SK-N-SH (cell line): ENCODE measurements around the gene KLHL35. TPM values are rescaled to one million over a fixed set of nuclear protein-coding genes. Genes with fewer than 3 reads are reported as not detected.
"Not testable (repeated sequence)": the region's sequence is repeated elsewhere in the genome, so short reads cannot be mapped to it uniquely, and the experiment has no call there.

Experiments
- CTCF ChIA-PET: fragments of 300-600, 350-600 bp; formaldehyde crosslinking; extraction: SDS; loops from one replicate; lab custom pipeline; 2021; lab: Yijun Ruan, JAX
- POLR2A ChIA-PET: fragments of 350-600 bp; sonication (Branson Sonifier 250); formaldehyde crosslinking; extraction: SDS; loops from one replicate; lab custom pipeline; 2020; ENCODE audit warnings: antibody characterized with exemption, inconsistent platforms; lab: Yijun Ruan, JAX
- DNase-seq: peaks from one replicate; pipeline ENCODE4 v3.0.0; 2012
- H2AFZ ChIP-seq: fragments of 200-600 bp; sonication (generic); 2 replicates; pipeline ENCODE4 v1.8.1; 2016; ENCODE audit warnings: antibody characterized with exemption, mild to moderate bottlenecking, low read depth
- H3F3A ChIP-seq: fragments of 200-600 bp; sonication (generic); replicated peaks from 2 replicates; pipeline ENCODE3; 2016; ENCODE audit warnings: antibody characterized with exemption, mild to moderate bottlenecking; ENCODE audit not compliant: insufficient read depth
- H3K27ac ChIP-seq, 2 experiments: fragments of 200-500 bp in 1 of 2; fragments of 200-600 bp in 1 of 2; sonication (Bioruptor generic) in 1 of 2; sonication (generic), shearing (Covaris generic) in 1 of 2; 2 replicates each; pipeline versions ENCODE4 v1.5.1 to v1.6.1; 2014 to 2016; ENCODE audit warnings: low read depth in 2 of 2, inconsistent platforms in 1 of 2, low read length in 1 of 2, mild to moderate bottlenecking in 1 of 2, mixed read lengths in 1 of 2
- H3K27me3 ChIP-seq: fragments of 200-600 bp; sonication (generic), shearing (Covaris generic); 2 replicates; pipeline ENCODE4 v1.6.1; 2016; ENCODE audit warnings: mixed run types; ENCODE audit not compliant: insufficient read depth
- H3K36me3 ChIP-seq, 2 experiments: fragments of 200-500 bp in 1 of 2; fragments of 200-600 bp in 1 of 2; sonication (Bioruptor generic) in 1 of 2; sonication (generic) in 1 of 2; replicated peaks in 1 of 2; 2 replicates each; pipeline versions ENCODE3 to v1.5.1; 2014 to 2016; ENCODE audit warnings: low read length in 1 of 2, mild to moderate bottlenecking in 1 of 2; ENCODE audit not compliant: insufficient read depth in 2 of 2, control insufficient read depth in 1 of 2
- H3K4me1 ChIP-seq, 2 experiments: fragments of 200-500 bp in 1 of 2; fragments of 200-600 bp in 1 of 2; sonication (Bioruptor generic) in 1 of 2; sonication (generic), shearing (Covaris generic) in 1 of 2; 2 replicates each; pipeline versions ENCODE4 v1.5.1 to v1.6.1; 2014 to 2016; ENCODE audit warnings: low read depth in 1 of 2, low read length in 1 of 2, mixed run types in 1 of 2; ENCODE audit not compliant: insufficient read depth in 2 of 2, control insufficient read depth in 1 of 2
- H3K4me2 ChIP-seq: fragments of 200-600 bp; sonication (generic), shearing (Covaris generic); 2 replicates; pipeline ENCODE4 v1.6.1; 2017; ENCODE audit warnings: mixed run types
- H3K4me3 ChIP-seq, 2 experiments: fragments of 200-500 bp in 1 of 2; fragments of 200-600 bp in 1 of 2; sonication (Bioruptor generic) in 1 of 2; sonication (generic), shearing (Covaris generic) in 1 of 2; 2 replicates each; pipeline versions ENCODE4 v1.5.1 to v1.8.1; 2014 to 2016; ENCODE audit warnings: low read depth in 2 of 2, inconsistent platforms in 1 of 2, low read length in 1 of 2, mild to moderate bottlenecking in 1 of 2, mixed read lengths in 1 of 2, moderate library complexity in 1 of 2
- H3K79me2 ChIP-seq: fragments of 200-600 bp; sonication (generic); 2 replicates; pipeline ENCODE4 v1.8.1; 2017; ENCODE audit warnings: mild to moderate bottlenecking; ENCODE audit not compliant: insufficient read depth
- H3K9ac ChIP-seq: fragments of 200-600 bp; sonication (generic); 2 replicates; pipeline ENCODE4 v1.6.1; 2017; ENCODE audit warnings: mixed run types
- H3K9me2 ChIP-seq: fragments of 200-600 bp; sonication (generic); 2 replicates; pipeline ENCODE4 v1.6.1; 2017; ENCODE audit warnings: mixed run types
- H3K9me3 ChIP-seq: fragments of 200-600 bp; sonication (generic); 2 replicates; pipeline ENCODE4 v1.6.1; 2017; ENCODE audit warnings: mixed run types, mild to moderate bottlenecking, moderate library complexity
- H4K20me1 ChIP-seq: fragments of 200-600 bp; sonication (generic); 2 replicates; pipeline ENCODE4 v1.6.1; 2017; ENCODE audit warnings: mild to moderate bottlenecking, mixed run types; ENCODE audit not compliant: insufficient read depth
- CTCF ChIP-seq: fragments of 200-600 bp; sonication (generic); IDR thresholded peaks from 2 replicates; pipeline ENCODE4 v1.6.1; 2017; ENCODE audit warnings: antibody characterized with exemption, mild to moderate bottlenecking, moderate library complexity
- ELF1 ChIP-seq: IDR thresholded peaks from 2 replicates; pipeline ENCODE4 v1.4.0; 2012
- EZH2phosphoT487 ChIP-seq: fragments of 200-600 bp; sonication (generic); IDR thresholded peaks from 2 replicates; pipeline ENCODE4 v1.6.1; 2017; ENCODE audit warnings: low read depth, mixed run types, mild to moderate bottlenecking, antibody characterized with exemption, moderate library complexity, borderline replicate concordance
- FOXM1 ChIP-seq: IDR thresholded peaks from 2 replicates; pipeline ENCODE4 v1.4.0; 2012; ENCODE audit warnings: low read depth, mild to moderate bottlenecking
- MXI1 ChIP-seq: IDR thresholded peaks from 2 replicates; pipeline ENCODE4 v1.6.1; 2012; ENCODE audit warnings: mild to moderate bottlenecking, low read depth, low read length, improper control_type of control experiment
- NRF1 ChIP-seq: IDR thresholded peaks from 2 replicates; pipeline ENCODE4 v1.6.1; 2012; ENCODE audit warnings: low read depth, mild to moderate bottlenecking, low read length
- POLR2AphosphoS5 ChIP-seq: IDR thresholded peaks from 2 replicates; pipeline ENCODE4 v1.6.1; 2012; ENCODE audit warnings: low read depth, low read length
- RAD21 ChIP-seq: IDR thresholded peaks from 2 replicates; pipeline ENCODE4 v1.6.1; 2012; ENCODE audit warnings: mild to moderate bottlenecking, low read length
- TCF12 ChIP-seq: IDR thresholded peaks from 2 replicates; pipeline ENCODE4 v1.4.0; 2012
- WGBS: methylation state at CpG from one replicate; pipeline ENCODE4 v1.1.6; 2017; ENCODE audit warnings: low lambda C conversion rate; 5-methylcytosine and 5-hydroxymethylcytosine counted together
- polyA plus RNA-seq, 3 experiments: library from polyadenylated mRNA; depleted of rRNA; stranded (reverse); fragments of >200 nt; gene quantifications; 2 replicates each; pipeline ENCODE4 v1.2.3, GENCODE V29; 2012
- TF ChIP-seq, protein P1 (sequence below): IDR thresholded peaks from 2 replicates; pipeline ENCODE4; 2012

Gene KLHL35
- polyA plus RNA-seq, 1 of the 3 experiments (the other 2 are of a cell fraction), result 1.7 TPM

DNA sequence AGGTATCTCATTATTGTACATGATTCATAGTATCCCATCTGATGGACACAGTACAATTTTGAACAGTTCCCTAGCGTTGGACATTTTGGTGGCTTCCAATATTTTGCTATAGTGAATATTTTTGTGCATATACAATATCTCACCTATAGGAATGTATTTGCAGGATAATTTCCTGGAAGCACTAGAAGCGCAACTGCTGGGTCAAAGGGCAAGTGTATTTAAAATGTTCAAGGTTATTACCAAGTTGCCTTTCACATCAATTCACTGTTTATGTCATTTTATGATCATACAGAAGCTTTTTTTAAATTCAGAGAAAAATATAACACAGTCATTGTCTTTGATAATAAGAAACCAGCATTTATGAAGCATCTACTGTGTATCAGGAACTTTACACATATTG, 52.8 kb downstream of the KLHL35 start:
- Histone ChIP-seq H4K20me1 (no peaks in the 10 kb centered on the region), H3K9me3 (no peaks in the 10 kb centered on the region), H3K4me3 (no peak overlapping the region), H2AFZ (no peak overlapping the region), H3K4me1 (peaks cover 0 to 2% of the 10 kb centered on the region in 2 experiments; a peak in 1 of 4 replicates), H3K9ac (no peak overlapping the region), H3K9me2 (no peaks in the 10 kb centered on the region), H3F3A (no peaks in the 10 kb centered on the region), H3K79me2 (no peaks in the 10 kb centered on the region), H3K27ac (no peak overlapping the region), H3K4me2 (no peak overlapping the region), H3K36me3 (no peaks in the 10 kb centered on the region), H3K27me3 (no peaks in the 10 kb centered on the region)
- TF ChIP-seq RAD21, result no peak
- no peak for TF ChIP-seq ELF1
- TF ChIP-seq POLR2AphosphoS5, result no peak
- no peak for TF ChIP-seq FOXM1
- TF ChIP-seq, protein P1, sequence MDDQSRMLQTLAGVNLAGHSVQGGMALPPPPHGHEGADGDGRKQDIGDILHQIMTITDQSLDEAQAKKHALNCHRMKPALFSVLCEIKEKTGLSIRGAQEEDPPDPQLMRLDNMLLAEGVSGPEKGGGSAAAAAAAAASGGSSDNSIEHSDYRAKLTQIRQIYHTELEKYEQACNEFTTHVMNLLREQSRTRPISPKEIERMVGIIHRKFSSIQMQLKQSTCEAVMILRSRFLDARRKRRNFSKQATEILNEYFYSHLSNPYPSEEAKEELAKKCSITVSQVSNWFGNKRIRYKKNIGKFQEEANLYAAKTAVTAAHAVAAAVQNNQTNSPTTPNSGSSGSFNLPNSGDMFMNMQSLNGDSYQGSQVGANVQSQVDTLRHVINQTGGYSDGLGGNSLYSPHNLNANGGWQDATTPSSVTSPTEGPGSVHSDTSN, result no peak
- no peak for TF ChIP-seq EZH2phosphoT487
- no peak for TF ChIP-seq TCF12
- DNase-seq, result no peak
- WGBS, result 88% methylated on average over 2 of the region's 2 CpGs
- ChIA-PET CTCF (interaction anchor here (1.3 to 24.8 kb wide), 6 partner anchors 6 to 99 kb away, joined by 3 to 701 read pairs (median 4); no protein-coding TSS in a partner anchor), POLR2A (no interaction called here)

DNA sequence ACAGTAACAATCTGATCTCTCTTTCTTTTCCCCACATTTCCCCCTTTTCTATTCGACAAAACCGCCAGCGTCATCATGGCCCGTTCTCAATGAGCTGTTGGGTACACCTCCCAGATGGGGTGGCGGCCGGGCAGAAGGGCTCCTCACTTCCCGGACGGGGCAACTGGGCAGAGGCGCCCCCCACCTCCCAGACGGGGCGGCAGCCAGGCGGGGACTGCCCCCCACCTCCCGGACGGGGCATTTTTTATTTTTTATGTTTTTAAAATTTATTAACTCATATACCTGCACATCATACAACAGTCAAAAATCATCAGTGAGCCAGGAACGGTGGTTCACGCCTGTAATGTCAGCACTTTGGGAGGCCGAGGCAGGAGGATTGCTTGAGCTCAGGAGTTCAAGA, 54.2 kb downstream of the KLHL35 start:
- CTCF ChIA-PET, result interaction anchor here (1.5 to 24.8 kb wide), 2 partner anchors 9 to 97 kb away, joined by 6 to 701 read pairs; no protein-coding TSS in a partner anchor
- H3K4me1 ChIP-seq, H2AFZ ChIP-seq, H3K9me2 ChIP-seq, H4K20me1 ChIP-seq, H3K27ac ChIP-seq, POLR2A ChIA-PET, H3K9me3 ChIP-seq, H3K27me3 ChIP-seq, H3F3A ChIP-seq, DNase-seq, H3K9ac ChIP-seq, H3K4me3 ChIP-seq, H3K79me2 ChIP-seq, H3K4me2 ChIP-seq, H3K36me3 ChIP-seq: not testable (repeated sequence)
- 88% methylated on average over 17 of the region's 17 CpGs for WGBS

DNA sequence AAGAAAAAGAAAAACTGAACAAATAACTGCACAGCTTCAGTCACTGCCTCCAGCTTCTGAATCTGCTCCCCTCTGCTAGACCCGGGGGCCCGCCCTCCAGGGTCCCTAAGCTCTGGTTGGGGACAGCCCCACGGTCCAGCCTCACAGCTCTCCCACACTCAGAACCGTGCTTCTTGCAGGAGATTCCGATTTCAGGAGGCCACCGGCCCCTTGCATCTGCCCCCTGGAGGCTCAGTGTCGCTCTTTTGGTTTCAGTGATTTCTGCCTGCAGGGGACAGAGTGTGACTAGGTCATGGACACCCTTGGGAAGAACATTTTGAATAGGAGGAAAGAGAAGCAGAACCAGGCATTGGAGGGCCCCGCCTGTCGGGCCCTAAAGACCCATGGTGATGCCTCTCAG, 56.8 kb downstream of the KLHL35 start:
- CTCF ChIA-PET, result interaction anchor here (1.0 to 24.8 kb wide), 3 partner anchors 7 to 95 kb away, joined by 3 to 701 read pairs (median 44); no protein-coding TSS in a partner anchor
- Histone ChIP-seq H3K36me3 (no peaks in the 10 kb centered on the region), H3K4me2 (no peak overlapping the region), H3K9me2 (no peaks in the 10 kb centered on the region), H3F3A (no peaks in the 10 kb centered on the region), H3K79me2 (no peaks in the 10 kb centered on the region), H3K9me3 (no peaks in the 10 kb centered on the region), H2AFZ (no peak overlapping the region), H4K20me1 (no peaks in the 10 kb centered on the region), H3K4me1 (no peaks in the 10 kb centered on the region), H3K27ac (no peak overlapping the region), H3K9ac (no peak overlapping the region), H3K4me3 (no peak overlapping the region), H3K27me3 (no peaks in the 10 kb centered on the region)
- no peak for DNase-seq
- WGBS, result 77% methylated on average over 8 of the region's 9 CpGs
- POLR2A ChIA-PET, result no interaction called here
- TF ChIP-seq NRF1, result no peak
- TF ChIP-seq CTCF, result peak; percentile 29; the same call in 1 of the 2 replicates
- TF ChIP-seq MXI1, result no peak
